VCaP (cell line): Measurements from ENCODE around the gene SAPCD2.

Experiments
- H3K27ac ChIP-seq: fragments of 450-650 bp; 2 replicates; pipeline ENCODE4 v1.5.1; 2017
- CTCF ChIP-seq: fragments of 450-650 bp; conservative IDR thresholded peaks from 2 replicates; pipeline ENCODE4 v1.5.1; 2017; ENCODE audit warnings: mild to moderate bottlenecking, moderate library complexity

SAPCD2 gene

GRCh38 chr9:137076636-137077009 is 6.3 kb upstream of the SAPCD2 start:
- peak overlapping the region; percentile 100 for H3K27ac ChIP-seq
- TF ChIP-seq CTCF = no peak

- H3K27ac ChIP-seq = no peak overlapping the region
- TF ChIP-seq CTCF = no peak
These were observed 5.0 kb upstream of the SAPCD2 start for GRCh38 chr9:137075275-137075775.

- no peak overlapping the region for H3K27ac ChIP-seq
These were observed 4.4 kb upstream of the SAPCD2 start for GRCh38 chr9:137074657-137075274.

GRCh38 chr9:137073992-137074399 is 3.6 kb upstream of the SAPCD2 start:
- H3K27ac ChIP-seq = no peak overlapping the region
- no peak for TF ChIP-seq CTCF

More at GRCh38 chr9:137074657-137075274, 4.4 kb upstream of the SAPCD2 start:
- TF ChIP-seq CTCF = no peak

GRCh38 chr9:137071282-137071681 is 925 bp upstream of the SAPCD2 start:
- TF ChIP-seq CTCF = no peak
- peak overlapping the region; percentile 96 for H3K27ac ChIP-seq

GRCh38 chr9:137070906-137071275 is 534 bp upstream of the SAPCD2 start:
- H3K27ac ChIP-seq = peak overlapping the region; percentile 96

GRCh38 chr9:137069508-137070091 is 757 bp downstream of the SAPCD2 start:
- peak overlapping the region; percentile 96 for H3K27ac ChIP-seq
- TF ChIP-seq CTCF = no peak; the same call in 1 of the 2 replicates

More at GRCh38 chr9:137070906-137071275, 534 bp upstream of the SAPCD2 start:
- no peak for TF ChIP-seq CTCF
